GM12873 (cell line): ENCODE measurements around the gene CROT.

Experiments used
- TF ChIP-seq, protein P1 (sequence below): IDR thresholded peaks from 2 replicates; pipeline ENCODE4 v1.5.1; 2012; ENCODE audit warnings: low read depth, mild to moderate bottlenecking, moderate library complexity, low read length, control low read depth; ENCODE audit not compliant: insufficient read depth; ENCODE audit errors: missing control alignments

Gene CROT, protein sequence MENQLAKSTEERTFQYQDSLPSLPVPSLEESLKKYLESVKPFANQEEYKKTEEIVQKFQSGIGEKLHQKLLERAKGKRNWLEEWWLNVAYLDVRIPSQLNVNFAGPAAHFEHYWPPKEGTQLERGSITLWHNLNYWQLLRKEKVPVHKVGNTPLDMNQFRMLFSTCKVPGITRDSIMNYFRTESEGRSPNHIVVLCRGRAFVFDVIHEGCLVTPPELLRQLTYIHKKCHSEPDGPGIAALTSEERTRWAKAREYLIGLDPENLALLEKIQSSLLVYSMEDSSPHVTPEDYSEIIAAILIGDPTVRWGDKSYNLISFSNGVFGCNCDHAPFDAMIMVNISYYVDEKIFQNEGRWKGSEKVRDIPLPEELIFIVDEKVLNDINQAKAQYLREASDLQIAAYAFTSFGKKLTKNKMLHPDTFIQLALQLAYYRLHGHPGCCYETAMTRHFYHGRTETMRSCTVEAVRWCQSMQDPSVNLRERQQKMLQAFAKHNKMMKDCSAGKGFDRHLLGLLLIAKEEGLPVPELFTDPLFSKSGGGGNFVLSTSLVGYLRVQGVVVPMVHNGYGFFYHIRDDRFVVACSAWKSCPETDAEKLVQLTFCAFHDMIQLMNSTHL

DNA sequence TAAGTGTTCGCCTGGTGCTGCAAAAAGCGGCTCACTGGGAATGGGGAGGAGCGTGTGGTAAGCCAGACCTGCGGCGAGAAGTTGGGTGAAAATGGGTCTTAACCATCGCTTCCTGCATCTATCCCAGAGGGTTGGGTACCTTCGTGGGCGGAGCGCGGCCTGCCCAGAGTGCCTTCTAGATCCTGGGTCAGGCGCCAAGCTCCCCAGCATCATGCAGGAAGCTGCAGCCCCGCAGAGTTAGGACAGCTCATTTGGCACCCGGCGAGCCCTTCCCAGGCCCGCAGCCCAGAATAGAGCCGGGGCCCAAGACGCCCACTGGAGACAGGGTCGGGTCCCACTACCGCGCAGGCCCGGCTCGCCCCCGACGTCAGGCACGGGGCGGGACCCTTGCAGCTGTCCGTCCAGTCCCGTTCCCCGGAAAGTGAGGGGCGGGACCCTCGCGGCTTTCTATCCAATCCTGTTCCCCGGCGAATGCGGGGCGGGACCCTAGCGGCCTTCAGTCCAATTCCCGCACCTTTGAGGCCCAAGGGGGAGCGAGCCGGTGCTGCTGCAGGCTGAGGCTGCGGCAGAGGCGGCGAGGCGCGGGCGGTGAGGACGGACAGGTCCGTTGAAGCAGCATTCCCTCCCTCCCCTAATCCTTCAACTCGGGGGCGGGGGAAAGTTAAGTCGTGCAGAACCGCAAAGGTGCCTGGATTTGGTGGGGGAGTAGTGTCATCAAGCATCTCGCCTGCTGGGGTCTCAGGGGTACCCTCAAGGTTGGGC lies at the start of gene CROT:
CROT (plus strand) TSS at position 499 of the 762 bp plus-strand sequence. CDS start 3,405 bp downstream, outside the sequence.
- TF ChIP-seq, protein P1, sequence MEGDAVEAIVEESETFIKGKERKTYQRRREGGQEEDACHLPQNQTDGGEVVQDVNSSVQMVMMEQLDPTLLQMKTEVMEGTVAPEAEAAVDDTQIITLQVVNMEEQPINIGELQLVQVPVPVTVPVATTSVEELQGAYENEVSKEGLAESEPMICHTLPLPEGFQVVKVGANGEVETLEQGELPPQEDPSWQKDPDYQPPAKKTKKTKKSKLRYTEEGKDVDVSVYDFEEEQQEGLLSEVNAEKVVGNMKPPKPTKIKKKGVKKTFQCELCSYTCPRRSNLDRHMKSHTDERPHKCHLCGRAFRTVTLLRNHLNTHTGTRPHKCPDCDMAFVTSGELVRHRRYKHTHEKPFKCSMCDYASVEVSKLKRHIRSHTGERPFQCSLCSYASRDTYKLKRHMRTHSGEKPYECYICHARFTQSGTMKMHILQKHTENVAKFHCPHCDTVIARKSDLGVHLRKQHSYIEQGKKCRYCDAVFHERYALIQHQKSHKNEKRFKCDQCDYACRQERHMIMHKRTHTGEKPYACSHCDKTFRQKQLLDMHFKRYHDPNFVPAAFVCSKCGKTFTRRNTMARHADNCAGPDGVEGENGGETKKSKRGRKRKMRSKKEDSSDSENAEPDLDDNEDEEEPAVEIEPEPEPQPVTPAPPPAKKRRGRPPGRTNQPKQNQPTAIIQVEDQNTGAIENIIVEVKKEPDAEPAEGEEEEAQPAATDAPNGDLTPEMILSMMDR, result no peak

DNA sequence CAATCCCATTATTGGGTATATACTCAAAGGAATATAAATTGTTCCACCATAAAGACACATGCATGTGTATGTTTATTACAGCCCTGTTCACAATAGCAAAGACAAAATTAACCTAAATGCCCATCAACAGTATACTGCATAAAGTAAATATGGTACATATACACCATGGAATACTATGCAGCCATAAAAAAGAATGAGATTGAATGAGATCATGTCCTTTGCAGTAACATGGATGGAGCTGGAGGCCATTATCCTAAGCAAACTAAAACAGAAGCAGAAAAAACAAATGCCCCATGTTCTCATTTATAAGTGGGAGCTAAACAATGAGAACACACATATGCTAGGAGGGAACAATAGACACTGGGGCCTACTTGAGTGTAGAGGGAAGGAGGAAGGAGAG lies 44.7 kb upstream of the CROT start:
- TF ChIP-seq, protein P1, result no peak

GRCh38 chr7:87310790-87311419 lies 34.6 kb upstream of the CROT start:
- TF ChIP-seq, protein P1, result no peak

DNA sequence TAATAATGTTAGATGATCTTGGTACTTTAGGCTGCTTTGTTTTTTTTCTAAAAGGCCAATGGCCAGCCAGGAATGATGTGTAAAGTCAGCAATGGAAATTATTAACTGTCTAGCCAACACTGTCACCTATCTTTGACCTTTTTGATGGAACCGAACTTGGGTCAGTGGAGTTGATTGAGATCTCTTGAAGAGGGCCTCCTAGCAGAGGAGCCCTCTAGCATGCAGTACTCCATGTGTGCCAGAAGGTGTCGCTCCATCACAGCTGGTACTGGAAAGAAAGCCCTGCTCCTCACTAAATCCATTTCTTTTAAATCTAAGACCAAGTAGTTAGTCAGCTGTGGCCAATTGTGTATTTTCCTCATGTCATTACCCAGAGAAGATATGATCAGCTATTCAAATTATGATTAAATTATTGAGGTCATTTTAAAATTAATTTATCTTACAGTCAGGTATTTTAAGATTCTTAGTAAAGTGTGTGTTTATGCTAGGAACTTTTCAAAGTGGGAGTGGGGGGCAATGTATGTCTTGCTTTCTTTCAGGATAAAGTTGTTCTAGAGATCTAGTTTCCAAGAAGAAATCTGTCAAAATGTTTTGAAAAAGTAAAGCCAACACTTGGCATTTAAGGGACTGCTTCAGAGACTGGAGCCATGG lies 33.1 kb upstream of the CROT start:
- TF ChIP-seq, protein P1, result peak; percentile 99

DNA sequence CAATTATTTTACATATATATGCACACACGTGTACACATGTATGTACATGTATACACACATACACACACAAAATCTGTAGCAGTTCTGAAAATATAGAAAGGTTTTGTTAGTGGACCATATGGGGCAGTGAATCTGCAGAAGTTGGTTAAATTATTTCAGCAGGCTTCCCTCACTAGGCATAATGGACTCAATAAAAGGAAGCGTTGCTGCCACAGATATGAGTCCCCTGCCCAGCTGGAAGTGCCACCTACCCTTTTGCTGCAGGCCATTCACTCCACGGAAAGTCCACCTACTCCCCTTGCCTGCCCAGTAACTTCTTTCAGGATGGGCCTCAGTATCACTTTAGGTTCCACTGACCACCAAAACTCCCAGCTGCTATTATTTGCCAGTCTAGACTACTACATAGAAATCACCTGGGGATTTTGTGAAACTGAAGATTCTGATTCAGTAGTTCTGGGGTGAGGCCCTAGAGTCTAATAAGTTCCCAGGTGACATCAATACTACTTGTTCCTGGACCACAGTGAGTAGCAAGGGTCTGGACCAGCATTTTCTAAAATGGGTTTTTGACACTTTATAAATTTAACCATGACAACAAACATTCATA lies 29.3 kb upstream of the CROT start:
- TF ChIP-seq, protein P1, result no peak

DNA sequence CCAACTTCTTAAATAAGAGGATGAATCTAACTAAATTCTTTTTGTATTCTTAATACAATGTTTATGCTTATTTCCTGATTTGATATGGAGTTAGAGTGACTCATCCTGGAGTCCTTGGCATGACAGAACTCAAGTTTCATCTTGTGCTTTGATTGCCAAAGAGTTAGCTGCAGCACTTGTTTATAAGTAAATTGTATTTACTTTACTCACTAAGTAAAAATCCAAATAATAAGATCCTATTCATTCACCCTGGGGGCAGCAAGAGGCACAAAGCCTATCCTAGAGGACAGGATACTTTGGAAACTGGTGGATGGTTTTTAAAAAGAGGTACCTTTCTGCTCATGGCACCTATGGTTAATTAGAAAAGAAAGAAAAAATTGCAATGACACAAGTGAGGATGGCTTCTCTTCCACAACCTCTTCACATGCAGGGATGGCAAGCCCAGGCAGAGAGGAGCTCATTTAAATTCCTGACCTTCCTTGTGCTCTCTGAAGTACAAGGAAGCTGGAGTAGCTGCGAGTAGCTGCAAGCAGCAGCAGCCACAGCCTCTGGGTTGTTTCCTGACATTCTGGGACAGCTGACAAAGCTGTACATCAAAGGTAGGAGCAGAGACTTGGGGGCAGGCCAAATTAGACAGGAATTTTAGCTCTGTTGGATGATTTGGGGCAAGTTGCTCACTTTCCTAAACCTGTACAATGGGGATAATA lies 28.5 kb upstream of the CROT start:
- TF ChIP-seq, protein P1, result no peak
